NB4 (cell line): ENCODE data around the gene MYO1D.

Experiments
- DNase-seq: peaks from one replicate; pipeline ENCODE4 v3.0.0; 2010; ENCODE audit warnings: low read depth
- H3K4me3 ChIP-seq: one replicate; pipeline ENCODE4 v1.5.1; 2011; ENCODE audit warnings: mild to moderate bottlenecking, low read depth, low read length, moderate library complexity
- MAX ChIP-seq: IDR thresholded peaks from 2 replicates; pipeline ENCODE4 v1.6.1; 2011; ENCODE audit warnings: low read depth, low read length
- MYC ChIP-seq: IDR thresholded peaks from 2 replicates; pipeline ENCODE4 v1.6.1; 2011; ENCODE audit warnings: low read depth, low read length
- POLR2A ChIP-seq: IDR thresholded peaks from 2 replicates; pipeline ENCODE4 v1.6.1; 2011; ENCODE audit warnings: mild to moderate bottlenecking; ENCODE audit not compliant: insufficient read length; ENCODE audit errors: extremely low read depth
- TF ChIP-seq, protein P1 (sequence below): IDR thresholded peaks from one replicate; pipeline ENCODE4 v1.5.1; 2012; ENCODE audit warnings: low read depth, low read length

MYO1D gene

DNA sequence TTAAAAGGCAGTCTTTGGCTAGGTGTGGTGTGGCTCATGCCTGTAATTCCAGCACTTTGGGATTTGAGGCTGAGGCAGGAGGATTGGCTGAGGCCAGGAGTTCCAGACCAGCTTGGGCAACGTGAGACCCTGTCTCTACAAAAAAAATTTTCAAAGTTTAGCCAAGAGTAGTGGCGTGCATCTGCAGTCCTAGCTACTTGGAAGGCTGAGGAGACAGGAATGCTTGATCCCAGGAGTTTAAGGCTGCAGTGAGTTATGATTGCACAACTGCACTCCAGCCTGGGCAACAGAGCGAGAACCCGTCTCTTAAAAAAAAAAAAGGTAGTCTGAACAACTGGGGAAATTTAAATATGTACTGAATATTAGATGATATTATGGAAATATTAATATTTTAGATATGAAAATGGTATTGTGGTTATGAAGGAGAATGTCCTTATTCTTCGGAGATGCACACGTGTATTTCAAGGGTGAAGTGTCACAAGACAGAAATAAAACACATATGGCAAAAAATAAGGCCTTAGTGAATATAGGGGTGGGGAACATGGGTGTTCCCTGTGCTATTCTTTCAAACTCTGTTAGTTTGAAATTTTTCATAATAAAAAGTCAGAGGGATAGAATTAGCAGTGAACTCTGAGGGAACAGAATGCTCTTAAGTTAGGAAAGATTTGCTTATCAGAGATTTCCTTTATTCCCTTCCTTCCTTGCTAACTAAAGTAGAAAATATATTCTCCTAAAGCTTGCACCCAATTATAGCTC is 245.4 kb downstream of the MYO1D start:
- no peak for DNase-seq
- TF ChIP-seq MYC: no peak
- no peak for TF ChIP-seq MAX
- TF ChIP-seq, protein P1, sequence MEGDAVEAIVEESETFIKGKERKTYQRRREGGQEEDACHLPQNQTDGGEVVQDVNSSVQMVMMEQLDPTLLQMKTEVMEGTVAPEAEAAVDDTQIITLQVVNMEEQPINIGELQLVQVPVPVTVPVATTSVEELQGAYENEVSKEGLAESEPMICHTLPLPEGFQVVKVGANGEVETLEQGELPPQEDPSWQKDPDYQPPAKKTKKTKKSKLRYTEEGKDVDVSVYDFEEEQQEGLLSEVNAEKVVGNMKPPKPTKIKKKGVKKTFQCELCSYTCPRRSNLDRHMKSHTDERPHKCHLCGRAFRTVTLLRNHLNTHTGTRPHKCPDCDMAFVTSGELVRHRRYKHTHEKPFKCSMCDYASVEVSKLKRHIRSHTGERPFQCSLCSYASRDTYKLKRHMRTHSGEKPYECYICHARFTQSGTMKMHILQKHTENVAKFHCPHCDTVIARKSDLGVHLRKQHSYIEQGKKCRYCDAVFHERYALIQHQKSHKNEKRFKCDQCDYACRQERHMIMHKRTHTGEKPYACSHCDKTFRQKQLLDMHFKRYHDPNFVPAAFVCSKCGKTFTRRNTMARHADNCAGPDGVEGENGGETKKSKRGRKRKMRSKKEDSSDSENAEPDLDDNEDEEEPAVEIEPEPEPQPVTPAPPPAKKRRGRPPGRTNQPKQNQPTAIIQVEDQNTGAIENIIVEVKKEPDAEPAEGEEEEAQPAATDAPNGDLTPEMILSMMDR: no peak
- TF ChIP-seq POLR2A: no peak
- H3K4me3 ChIP-seq: no peak overlapping the region

GRCh38 chr17:32629563-32630190 is 247.2 kb downstream of the MYO1D start:
- TF ChIP-seq MAX (no peak), POLR2A (no peak), MYC (no peak)
- TF ChIP-seq, protein P1: no peak
- no peak for DNase-seq
- H3K4me3 ChIP-seq: no peak overlapping the region

DNA sequence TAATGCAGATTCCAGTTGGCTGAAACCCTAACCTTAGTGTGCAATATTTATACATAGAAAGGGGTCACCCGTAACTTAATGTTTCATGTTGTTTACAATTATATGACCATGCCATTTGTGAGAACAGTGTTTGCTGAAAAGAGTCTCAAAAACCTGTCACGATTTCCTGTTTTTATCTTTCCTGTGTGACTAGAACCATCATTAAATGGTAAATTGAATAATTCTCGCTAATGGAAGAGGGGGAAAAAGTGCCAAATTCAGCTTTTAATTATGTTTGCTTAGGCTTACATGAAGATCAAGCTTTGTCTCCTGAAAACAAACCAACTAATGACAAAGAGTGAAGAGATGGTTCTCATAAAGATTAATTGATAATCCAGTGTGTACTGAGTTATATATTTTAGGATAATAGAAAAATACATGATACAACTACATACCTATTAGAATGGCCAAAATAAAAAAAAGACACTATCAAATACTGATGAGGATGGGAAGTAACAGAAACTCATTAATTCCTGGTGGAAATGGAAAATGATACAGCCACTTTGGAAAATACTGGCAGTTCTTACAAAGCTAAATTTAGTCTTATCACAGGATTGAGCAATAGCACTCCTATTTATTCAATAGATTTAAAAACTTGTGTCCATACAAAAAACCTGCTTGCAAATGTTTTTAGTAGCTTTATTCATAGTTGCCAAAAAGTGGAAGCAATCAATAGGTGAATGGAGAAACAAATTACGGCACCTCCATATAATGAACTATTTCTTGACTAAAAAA is 248.5 kb downstream of the MYO1D start:
- TF ChIP-seq POLR2A: no peak
- TF ChIP-seq MYC: no peak
- TF ChIP-seq, protein P1: no peak
- no peak for TF ChIP-seq MAX
- DNase-seq: no peak
- no peak overlapping the region for H3K4me3 ChIP-seq

GRCh38 chr17:32627239-32627996 is 249.5 kb downstream of the MYO1D start:
- TF ChIP-seq MYC: no peak
- TF ChIP-seq POLR2A: no peak
- TF ChIP-seq MAX: no peak
- TF ChIP-seq, protein P1: no peak
- H3K4me3 ChIP-seq: no peak overlapping the region
- DNase-seq: no peak

DNA sequence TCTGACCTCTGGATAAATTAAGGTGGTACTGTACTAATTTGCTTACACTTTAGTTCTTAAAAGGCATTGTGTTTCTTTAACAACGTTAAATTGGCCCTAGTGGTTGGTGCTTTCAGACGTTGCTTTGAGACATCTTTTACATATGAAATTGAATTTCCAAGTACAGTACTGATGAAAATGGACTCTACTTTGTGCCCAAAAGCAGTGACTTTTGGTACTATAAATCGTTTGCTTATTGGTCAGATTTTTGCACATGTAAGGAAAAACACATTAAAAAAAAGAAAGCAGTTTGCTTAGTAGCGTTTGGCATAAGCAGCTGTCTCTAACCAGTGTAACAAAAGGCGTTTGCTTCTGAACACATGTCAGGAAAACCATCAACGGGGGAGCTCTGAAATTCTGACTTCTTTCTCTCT is 250.5 kb downstream of the MYO1D start:
- TF ChIP-seq MYC: no peak
- TF ChIP-seq MAX: no peak
- no peak for TF ChIP-seq POLR2A
- TF ChIP-seq, protein P1: no peak
- DNase-seq: no peak
- no peak overlapping the region for H3K4me3 ChIP-seq
